ENCODE measurements around the gene ANLN.
"Not testable (repeated sequence)": the region's sequence is repeated elsewhere in the genome, so short reads cannot be mapped to it uniquely, and the experiment has no call there.

Gene ANLN

DNA sequence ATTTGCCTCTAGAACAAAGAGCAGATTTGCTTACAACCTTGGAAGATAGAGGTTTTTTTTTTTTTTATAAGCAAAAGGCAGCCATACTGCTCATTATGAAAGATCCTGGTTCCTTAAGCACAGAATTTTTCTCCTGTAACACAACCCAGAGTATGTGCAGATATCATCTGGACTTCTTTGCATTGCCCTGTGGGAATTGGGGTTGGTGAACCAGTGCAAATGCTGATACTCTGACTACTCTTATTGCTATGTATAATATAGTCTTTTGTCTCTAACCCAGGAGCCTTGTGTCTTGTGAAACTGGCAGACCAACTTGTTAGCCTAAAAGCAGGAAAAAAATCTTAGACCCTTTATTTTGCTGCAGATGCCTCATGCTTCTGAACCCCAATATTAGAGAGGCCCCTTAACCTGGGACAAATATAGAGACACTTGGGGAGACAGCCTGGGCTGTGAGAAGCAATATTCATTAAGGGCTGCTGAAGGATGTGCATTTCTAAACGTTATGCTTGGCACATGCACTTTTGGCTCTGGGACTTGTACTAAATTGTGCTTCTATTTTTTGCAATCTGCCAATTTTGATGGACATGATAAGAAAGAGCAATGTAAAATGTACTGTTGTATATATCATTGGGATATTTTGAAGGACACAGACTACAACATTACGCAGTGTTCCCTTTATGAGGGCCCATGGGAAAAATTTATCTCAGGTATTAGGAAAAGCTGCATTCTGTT, 78.9 kb downstream of the ANLN start:
- Histone ChIP-seq H3K36me3 (ENCODE audit: insufficient read depth, low read length) (no peaks in the 10 kb centered on the region), H3K9me3 (ENCODE audit: low read length) (no peaks in the 10 kb centered on the region), H2AFZ (ENCODE audit: low read depth, low read length) (no peak overlapping the region), H3K4me3 (ENCODE audit: low read length) (no peak overlapping the region), H3K4me1 (ENCODE audit: insufficient read depth, low read length) (no peaks in the 10 kb centered on the region), H3K27me3 (ENCODE audit: insufficient read depth, low read length) (no peaks in the 10 kb centered on the region)

DNA sequence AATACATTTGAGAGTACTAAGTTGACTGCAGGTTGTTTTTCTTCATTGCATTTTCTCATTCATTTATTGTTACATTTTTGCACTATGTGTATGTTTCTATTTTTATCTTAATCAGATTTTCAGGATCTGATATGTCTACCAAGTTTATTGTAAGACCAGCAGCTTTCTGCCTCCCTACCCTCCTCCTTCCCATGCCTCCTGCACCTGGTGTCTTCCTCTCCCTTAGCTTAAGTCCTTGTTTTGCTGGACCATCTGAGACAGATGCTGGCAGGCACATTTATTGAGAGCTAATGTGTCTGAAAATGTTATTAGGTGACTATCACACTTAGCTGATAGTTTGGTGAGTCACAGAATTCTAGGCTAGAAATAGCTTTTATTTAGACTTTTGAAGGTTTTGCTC, 79.6 kb downstream of the ANLN start:
- Histone ChIP-seq H3K4me3 (ENCODE audit: low read length) (no peak overlapping the region), H3K27me3 (ENCODE audit: insufficient read depth, low read length) (no peaks in the 10 kb centered on the region), H3K4me1 (ENCODE audit: insufficient read depth, low read length) (no peaks in the 10 kb centered on the region), H3K9me3 (ENCODE audit: low read length) (no peaks in the 10 kb centered on the region), H3K36me3 (ENCODE audit: insufficient read depth, low read length) (no peaks in the 10 kb centered on the region), H2AFZ (ENCODE audit: low read depth, low read length) (no peak overlapping the region)

DNA sequence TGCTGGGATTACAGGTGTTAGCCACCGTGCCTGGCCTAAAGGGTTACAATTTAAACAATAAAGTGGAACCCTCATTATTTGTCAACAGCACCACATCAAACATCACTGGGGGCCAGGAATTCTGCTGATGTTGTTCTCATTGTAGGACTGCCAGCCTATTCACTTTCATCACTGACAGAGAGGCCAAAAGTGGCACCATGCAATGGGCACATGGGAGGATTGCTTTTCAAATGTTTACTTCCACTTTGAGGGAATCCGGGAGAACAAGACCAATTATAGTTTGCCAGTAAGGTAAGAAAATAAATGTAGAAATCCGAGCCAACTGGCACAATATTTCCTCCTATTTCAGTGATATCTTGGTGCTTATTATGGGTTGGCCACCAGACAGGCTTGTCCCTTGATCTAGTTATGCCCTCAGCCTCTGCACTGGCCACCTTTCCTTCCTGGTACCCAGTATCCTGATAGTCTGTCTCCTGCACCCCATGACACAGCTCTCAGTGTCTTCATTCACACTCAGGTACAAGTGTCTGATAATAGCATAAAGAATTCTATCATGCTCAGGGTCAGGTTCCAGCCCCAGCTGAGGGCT, 82.6 kb downstream of the ANLN start:
- no peaks in the 10 kb centered on the region for H3K9me3 ChIP-seq (ENCODE audit: low read length)

DNA sequence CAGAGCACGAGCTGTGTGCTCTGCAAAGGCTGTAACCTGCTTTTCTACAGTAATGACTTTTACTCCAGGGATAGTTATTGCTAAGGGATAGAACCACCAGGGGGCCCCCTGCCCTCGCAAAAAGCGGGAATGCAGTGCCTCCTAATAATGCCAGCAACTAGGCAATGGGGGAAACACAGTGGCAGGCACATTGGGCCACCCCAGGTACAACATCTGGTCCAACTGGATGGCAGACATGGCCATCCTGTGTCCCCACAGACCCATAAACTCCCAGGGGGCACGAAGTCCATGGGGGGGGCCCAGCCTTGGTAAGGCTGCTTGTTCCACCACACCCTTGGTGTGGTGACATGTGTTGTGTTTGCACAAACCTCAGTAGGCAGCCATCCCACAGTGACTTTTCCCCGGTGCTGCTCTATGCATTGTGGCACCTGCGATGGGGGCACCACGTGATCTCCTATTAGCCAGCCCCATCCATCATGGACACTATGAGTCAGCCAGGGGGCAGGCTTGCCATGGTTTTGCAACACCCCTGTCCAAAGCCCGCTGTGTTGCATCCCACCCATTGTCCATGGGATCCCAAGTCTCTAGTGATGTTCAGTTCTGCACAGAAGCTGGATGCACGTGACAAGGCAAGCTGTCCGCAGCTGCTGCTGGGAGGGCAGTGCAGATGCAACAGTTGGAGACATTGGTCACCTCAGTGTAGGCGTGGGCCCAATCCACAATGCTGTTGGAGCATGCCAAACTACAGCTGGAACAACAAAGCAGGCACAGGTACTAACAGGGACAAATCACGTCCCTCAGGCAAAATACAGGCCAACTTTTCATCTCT, 84.0 kb downstream of the ANLN start:
- no peak overlapping the region for H2AFZ ChIP-seq (ENCODE audit: low read depth, low read length)
- H3K4me3 ChIP-seq (ENCODE audit: low read length) = no peak overlapping the region
- H3K9me3 ChIP-seq (ENCODE audit: low read length) = peaks cover 2% of the 10 kb centered on the region
- no peaks in the 10 kb centered on the region for H3K27me3 ChIP-seq (ENCODE audit: insufficient read depth, low read length)
- H3K4me1 ChIP-seq (ENCODE audit: insufficient read depth, low read length) = no peaks in the 10 kb centered on the region
- H3K36me3 ChIP-seq (ENCODE audit: insufficient read depth, low read length) = no peaks in the 10 kb centered on the region

More for the DNA sequence above, 82.6 kb downstream of the ANLN start:
- H3K4me1 ChIP-seq (ENCODE audit: insufficient read depth, low read length) = no peaks in the 10 kb centered on the region
- no peaks in the 10 kb centered on the region for H3K36me3 ChIP-seq (ENCODE audit: insufficient read depth, low read length)
- H3K4me3 ChIP-seq (ENCODE audit: low read length) = no peak overlapping the region
- H3K27me3 ChIP-seq (ENCODE audit: insufficient read depth, low read length) = no peaks in the 10 kb centered on the region
- H2AFZ ChIP-seq (ENCODE audit: low read depth, low read length) = no peak overlapping the region

GRCh38 chr7:36474283-36475010, 84.8 kb downstream of the ANLN start:
- H3K36me3 ChIP-seq (ENCODE audit: insufficient read depth, low read length) = no peaks in the 10 kb centered on the region
- peaks cover 2% of the 10 kb centered on the region for H3K9me3 ChIP-seq (ENCODE audit: low read length)
- H3K4me1 ChIP-seq (ENCODE audit: insufficient read depth, low read length) = no peaks in the 10 kb centered on the region

DNA sequence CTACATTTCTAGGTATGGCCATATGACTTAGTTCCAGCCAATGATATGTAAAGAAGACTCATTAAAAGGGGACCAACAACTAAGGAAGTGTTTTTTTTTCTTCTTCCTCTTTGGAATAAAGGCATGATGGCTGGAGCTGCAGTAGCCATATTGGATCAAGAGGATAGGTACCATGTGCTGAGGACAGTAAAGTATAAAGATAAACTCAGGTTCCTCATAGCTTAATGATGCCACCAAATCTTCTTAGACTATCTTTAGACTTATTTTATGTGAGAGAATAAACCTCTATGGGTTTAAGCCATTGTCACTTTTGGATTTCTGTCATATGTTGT, 85.3 kb downstream of the ANLN start:
- peaks cover 2% of the 10 kb centered on the region for H3K9me3 ChIP-seq (ENCODE audit: low read length)
- no peaks in the 10 kb centered on the region for H3K27me3 ChIP-seq (ENCODE audit: insufficient read depth, low read length)
- H3K4me1 ChIP-seq (ENCODE audit: insufficient read depth, low read length) = no peaks in the 10 kb centered on the region
- H3K4me3 ChIP-seq (ENCODE audit: low read length) = no peak overlapping the region
- H3K36me3 ChIP-seq (ENCODE audit: insufficient read depth, low read length) = no peaks in the 10 kb centered on the region
- H2AFZ ChIP-seq (ENCODE audit: low read depth, low read length) = no peak overlapping the region

More at GRCh38 chr7:36474283-36475010, 84.8 kb downstream of the ANLN start:
- Histone ChIP-seq H2AFZ (ENCODE audit: low read depth, low read length) (no peak overlapping the region), H3K4me3 (ENCODE audit: low read length) (no peak overlapping the region), H3K27me3 (ENCODE audit: insufficient read depth, low read length) (no peaks in the 10 kb centered on the region)

GRCh38 chr7:36475381-36475780, 85.7 kb downstream of the ANLN start:
- Histone ChIP-seq H3K36me3 (ENCODE audit: insufficient read depth, low read length) (no peaks in the 10 kb centered on the region), H3K27me3 (ENCODE audit: insufficient read depth, low read length) (no peaks in the 10 kb centered on the region), H2AFZ (ENCODE audit: low read depth, low read length) (no peak overlapping the region), H3K9me3 (ENCODE audit: low read length) (peaks cover 2% of the 10 kb centered on the region), H3K4me1 (ENCODE audit: insufficient read depth, low read length) (no peaks in the 10 kb centered on the region), H3K4me3 (ENCODE audit: low read length) (no peak overlapping the region)

- H3K36me3 ChIP-seq (ENCODE audit: insufficient read depth, low read length) = no peaks in the 10 kb centered on the region
- no peak overlapping the region for H2AFZ ChIP-seq (ENCODE audit: low read depth, low read length)
- peaks cover 2% of the 10 kb centered on the region for H3K9me3 ChIP-seq (ENCODE audit: low read length)
- H3K27me3 ChIP-seq (ENCODE audit: insufficient read depth, low read length) = no peaks in the 10 kb centered on the region
- no peaks in the 10 kb centered on the region for H3K4me1 ChIP-seq (ENCODE audit: insufficient read depth, low read length)
- H3K4me3 ChIP-seq (ENCODE audit: low read length) = no peak overlapping the region
These were observed 89.1 kb downstream of the ANLN start for GRCh38 chr7:36478745-36479144.

DNA sequence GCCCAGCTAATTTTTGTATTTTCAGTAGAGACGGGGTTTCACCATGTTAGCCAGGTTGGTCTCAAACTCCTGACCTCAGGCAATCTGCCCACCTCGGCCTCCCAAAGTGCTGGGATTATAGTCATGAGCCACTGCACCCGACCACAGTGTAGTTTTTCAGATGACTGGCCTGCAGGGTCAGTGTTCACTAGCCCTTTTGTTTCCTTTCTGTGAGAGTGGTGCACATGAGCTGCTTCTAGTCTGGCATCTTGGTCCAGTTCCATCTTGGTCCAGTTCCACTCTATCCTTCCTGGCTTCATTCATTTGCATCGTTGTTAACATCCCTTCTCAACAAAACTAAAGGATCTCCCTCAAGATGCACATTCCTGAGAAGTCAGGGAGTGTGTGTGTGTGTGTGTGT, 94.2 kb downstream of the ANLN start:
- H3K36me3 ChIP-seq (ENCODE audit: insufficient read depth, low read length); H3K4me3 ChIP-seq (ENCODE audit: low read length): not testable (repeated sequence)

GRCh38 chr7:36484265-36484664, 94.6 kb downstream of the ANLN start:
- no peaks in the 10 kb centered on the region for H3K36me3 ChIP-seq (ENCODE audit: insufficient read depth, low read length)
- H3K9me3 ChIP-seq (ENCODE audit: low read length) = no peaks in the 10 kb centered on the region
- no peak overlapping the region for H3K4me3 ChIP-seq (ENCODE audit: low read length)
- H2AFZ ChIP-seq (ENCODE audit: low read depth, low read length) = no peak overlapping the region
- H3K4me1 ChIP-seq (ENCODE audit: insufficient read depth, low read length) = no peaks in the 10 kb centered on the region
- H3K27me3 ChIP-seq (ENCODE audit: insufficient read depth, low read length) = no peaks in the 10 kb centered on the region

More for the DNA sequence above, 94.2 kb downstream of the ANLN start:
- H3K27me3 ChIP-seq (ENCODE audit: insufficient read depth, low read length); H3K9me3 ChIP-seq (ENCODE audit: low read length); H2AFZ ChIP-seq (ENCODE audit: low read depth, low read length); H3K4me1 ChIP-seq (ENCODE audit: insufficient read depth, low read length): not testable (repeated sequence)

GRCh38 chr7:36486336-36486735, 96.7 kb downstream of the ANLN start:
- H3K4me1 ChIP-seq (ENCODE audit: insufficient read depth, low read length) = no peaks in the 10 kb centered on the region
- H3K4me3 ChIP-seq (ENCODE audit: low read length) = no peak overlapping the region
- H2AFZ ChIP-seq (ENCODE audit: low read depth, low read length) = no peak overlapping the region
- H3K9me3 ChIP-seq (ENCODE audit: low read length) = no peaks in the 10 kb centered on the region
- H3K27me3 ChIP-seq (ENCODE audit: insufficient read depth, low read length) = no peaks in the 10 kb centered on the region
- no peaks in the 10 kb centered on the region for H3K36me3 ChIP-seq (ENCODE audit: insufficient read depth, low read length)

DNA sequence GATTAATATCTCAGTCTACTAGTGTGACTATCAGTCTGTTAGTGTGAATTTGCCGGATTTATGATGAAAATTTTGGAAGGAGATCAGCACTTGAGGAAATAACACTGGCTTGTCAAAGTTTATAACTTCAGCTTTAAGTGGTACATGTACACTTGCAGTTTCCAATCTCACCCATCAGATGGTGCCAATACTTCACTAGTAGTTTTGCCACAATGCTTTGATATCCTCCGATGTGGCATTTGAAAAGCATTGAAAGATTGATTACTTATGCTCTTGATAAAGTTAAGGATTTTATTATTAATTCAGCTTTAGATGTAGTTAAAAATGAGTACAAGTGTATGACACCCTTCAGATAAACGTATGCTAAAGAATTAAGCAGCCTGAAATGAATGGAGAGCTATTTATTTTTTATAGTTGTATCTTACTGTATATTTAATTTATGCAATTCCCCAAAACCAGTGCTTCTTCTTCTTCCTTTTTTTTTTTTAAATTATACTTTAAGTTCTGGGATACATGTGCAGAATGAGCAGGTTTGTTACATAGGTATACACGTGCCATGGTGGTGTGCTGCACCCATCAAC, 98.2 kb downstream of the ANLN start:
- Histone ChIP-seq H3K36me3 (ENCODE audit: insufficient read depth, low read length) (no peaks in the 10 kb centered on the region), H3K4me1 (ENCODE audit: insufficient read depth, low read length) (no peaks in the 10 kb centered on the region), H3K4me3 (ENCODE audit: low read length) (no peak overlapping the region), H2AFZ (ENCODE audit: low read depth, low read length) (no peak overlapping the region), H3K27me3 (ENCODE audit: insufficient read depth, low read length) (no peaks in the 10 kb centered on the region), H3K9me3 (ENCODE audit: low read length) (peaks cover 2% of the 10 kb centered on the region)

DNA sequence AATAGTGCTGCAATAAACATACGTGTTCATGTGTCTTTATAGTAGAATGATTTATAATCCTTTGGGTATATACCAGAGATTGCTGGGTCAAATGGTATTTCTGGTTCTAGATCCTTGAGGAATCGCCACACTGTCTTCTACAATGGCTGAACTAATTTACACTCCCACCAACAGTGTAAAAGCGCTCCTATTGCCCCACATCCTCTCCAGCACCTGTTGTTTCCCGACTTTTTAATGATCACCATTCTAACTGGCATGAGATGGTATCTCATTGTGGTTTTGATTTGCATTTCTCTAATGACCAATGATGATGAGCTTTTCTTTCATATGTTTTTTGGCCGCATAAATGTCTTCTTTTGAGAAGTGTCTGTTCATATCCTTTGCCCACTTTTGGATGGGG, 99.0 kb downstream of the ANLN start:
- not testable (repeated sequence) for H3K4me3 ChIP-seq (ENCODE audit: low read length); H3K36me3 ChIP-seq (ENCODE audit: insufficient read depth, low read length); H3K4me1 ChIP-seq (ENCODE audit: insufficient read depth, low read length); H2AFZ ChIP-seq (ENCODE audit: low read depth, low read length); H3K27me3 ChIP-seq (ENCODE audit: insufficient read depth, low read length); H3K9me3 ChIP-seq (ENCODE audit: low read length)
